ENCODE measurements around the gene PRR5L.
"Not testable (repeated sequence)": the region's sequence is repeated elsewhere in the genome, so short reads cannot be mapped to it uniquely, and the experiment has no call there.

PRR5L gene

DNA sequence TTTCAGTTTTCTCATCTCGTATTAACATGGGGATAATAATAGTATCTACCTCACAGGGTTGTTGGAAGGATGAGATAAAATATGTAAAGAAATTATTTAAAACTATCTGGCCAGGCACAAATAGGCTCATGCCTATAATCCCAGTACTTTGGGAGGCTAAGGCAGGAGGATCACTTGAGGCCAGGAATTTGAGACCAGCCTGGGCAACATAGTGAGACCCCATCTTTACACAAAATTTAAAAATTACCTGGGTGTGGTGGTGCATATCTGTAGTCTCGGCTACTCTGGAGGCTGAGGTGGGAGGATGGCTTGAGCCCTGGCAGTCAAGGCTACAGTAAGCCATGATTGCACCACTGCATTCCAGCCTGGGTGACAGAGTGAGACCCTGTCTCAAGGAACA, 215.0 kb downstream of the PRR5L start:
- DNase-seq, result not testable (repeated sequence)

DNA sequence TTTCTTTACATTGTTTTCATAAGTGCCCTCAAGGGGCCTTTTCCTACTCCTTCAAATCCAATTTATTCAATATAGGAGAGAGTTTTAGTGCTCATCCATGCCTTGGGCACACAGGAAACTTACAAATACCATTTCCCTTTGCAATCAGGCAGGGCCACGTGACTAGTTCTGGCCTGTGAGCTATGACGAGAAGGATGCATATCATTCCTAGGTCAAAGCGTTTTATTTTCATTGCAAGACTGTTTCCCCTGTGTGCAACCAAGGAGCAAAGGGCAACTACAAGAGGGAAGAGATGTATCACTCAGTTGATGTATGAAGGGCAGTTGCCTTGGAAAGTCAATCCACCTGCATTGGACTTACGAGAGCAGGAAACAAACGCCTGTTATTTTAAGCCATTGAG, 215.9 kb downstream of the PRR5L start:
- no peak for DNase-seq

DNA sequence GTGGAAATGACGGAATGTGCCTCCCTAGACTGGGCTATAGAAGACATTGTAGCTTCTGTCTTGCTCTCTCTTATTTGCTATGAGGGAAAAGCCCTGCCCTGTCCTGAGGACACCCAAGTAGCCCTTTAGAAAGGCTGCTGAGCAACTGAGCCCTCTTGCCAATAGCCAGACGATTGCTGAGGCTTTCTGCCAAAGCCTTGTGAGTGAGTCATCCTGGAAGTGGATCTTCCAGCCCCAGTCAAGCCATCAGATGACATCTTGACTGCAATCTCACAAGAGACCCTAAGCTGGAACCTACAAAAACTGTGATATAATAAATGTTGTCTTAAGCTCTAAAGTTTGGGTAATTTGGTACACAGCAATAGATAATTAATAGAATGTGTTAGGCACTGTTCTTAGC, 217.9 kb downstream of the PRR5L start:
- DNase-seq, result no peak
